Measurements from ENCODE around the gene CYP46A1.

Gene CYP46A1

DNA sequence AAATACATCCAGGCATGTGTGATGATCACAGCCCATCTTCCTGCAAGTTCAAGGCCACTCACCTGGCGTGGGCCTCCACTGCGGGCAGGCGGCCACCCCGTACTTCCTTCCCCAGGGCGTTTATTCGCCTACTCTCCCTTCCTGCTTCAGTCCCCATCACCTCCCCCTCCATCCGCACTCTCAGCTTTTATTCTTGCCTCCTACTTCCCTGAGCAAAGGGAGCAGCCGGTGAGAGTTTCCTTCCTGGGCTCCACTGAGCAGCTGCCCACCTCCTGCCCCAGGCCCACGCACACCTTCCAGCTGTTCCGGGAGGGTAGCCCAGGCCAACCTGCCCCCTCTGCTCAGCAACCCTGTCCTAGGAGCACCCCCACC, 4.1 kb downstream of the CYP46A1 start:
- DNase-seq (ENCODE audit: low read depth) = no peak

- no peak for DNase-seq (ENCODE audit: low read depth)
Observed at GRCh38 chr14:99688629-99689028, 4.5 kb downstream of the CYP46A1 start.

DNA sequence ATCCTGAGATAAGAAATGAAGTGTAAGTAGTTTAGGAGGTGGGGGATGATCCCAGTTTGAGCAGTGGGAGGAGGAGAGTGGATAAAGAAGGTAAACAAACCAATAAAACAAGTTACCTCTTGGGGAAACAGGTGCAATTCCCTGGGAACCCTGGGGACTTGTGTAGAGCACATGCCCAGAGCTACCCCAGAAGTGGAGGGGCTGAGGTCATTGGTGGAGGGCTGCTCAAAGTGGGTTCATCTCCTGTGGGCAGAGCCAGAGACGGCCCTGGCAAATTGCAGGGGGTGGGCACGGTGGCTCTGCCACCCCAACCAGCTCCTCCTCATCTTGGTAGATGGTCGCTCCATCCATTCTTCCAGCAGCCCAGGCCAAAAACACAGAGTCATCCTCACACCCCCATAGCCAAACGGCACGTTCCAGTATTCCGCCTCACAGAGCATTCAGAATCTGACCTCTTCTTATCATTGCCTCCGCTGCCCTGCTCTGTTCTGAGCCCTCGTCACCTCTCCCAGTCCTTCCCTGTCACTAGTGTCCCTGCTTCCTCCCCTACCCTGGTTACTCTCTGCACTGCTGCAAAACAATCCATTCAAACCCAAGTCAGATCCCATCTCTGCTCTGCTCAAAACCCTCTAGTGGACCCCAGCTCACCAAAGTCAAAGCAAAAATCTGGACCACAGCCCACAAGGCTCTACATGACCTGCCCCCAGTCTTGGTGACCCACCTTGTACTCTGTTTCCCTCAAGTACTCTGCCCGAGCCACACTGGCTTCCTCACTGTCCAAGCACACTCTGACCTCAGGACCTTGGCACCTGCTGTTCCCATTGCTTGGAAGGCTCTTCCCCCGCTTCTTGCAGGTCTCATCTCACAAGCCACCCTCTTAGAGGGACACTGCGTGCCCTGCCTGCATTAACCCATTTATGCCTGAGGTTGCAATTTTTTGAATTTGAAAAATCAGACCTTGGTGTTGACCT, 5.5 kb downstream of the CYP46A1 start:
- no peak for DNase-seq (ENCODE audit: low read depth)

DNA sequence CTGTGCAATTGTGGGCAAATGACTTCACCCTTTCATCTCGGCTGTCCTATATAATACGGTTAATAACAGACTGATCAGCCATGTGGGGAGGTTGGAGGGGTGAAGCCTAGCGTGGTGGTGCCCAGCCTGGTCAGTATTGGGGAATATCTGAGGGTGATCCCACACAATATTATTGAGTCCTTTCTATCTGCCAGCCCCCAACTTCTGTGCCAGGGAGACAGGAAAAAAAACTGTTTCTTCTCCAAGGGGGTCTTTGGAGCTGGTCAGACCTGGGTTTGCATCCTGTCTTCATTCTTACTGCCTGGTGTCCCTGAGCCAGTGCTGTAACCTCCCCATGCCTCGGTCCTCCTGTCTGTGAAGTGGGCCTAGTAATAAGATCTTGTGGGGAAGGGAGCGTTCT, 6.5 kb downstream of the CYP46A1 start:
- DNase-seq (ENCODE audit: low read depth) = no peak

- DNase-seq (ENCODE audit: low read depth) = no peak
Observed at GRCh38 chr14:99691111-99691885, 7.2 kb downstream of the CYP46A1 start.

DNA sequence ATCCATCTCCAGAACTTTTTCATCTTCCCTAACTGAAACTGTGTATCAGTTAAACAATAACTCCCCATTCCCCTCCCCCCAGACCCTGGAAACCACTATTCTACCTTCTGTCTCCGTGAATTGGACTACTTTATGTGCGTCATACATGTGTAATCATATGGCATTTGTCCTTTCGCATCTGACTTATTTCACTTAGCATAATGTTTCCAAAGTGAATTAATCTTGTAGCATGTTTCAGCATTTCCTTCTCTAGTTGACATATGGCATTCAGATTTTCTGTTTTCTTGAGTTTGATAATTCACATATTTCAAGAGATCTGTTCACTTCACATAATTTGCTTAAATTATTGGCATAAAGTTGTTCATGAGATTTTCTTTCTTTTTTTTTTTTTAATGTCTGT, 9.8 kb downstream of the CYP46A1 start:
- DNase-seq (ENCODE audit: low read depth) = no peak

GRCh38 chr14:99696929-99697328, 12.8 kb downstream of the CYP46A1 start:
- DNase-seq (ENCODE audit: low read depth) = no peak

- no peak for DNase-seq (ENCODE audit: low read depth)
Observed at GRCh38 chr14:99698236-99698635, 14.1 kb downstream of the CYP46A1 start.

DNA sequence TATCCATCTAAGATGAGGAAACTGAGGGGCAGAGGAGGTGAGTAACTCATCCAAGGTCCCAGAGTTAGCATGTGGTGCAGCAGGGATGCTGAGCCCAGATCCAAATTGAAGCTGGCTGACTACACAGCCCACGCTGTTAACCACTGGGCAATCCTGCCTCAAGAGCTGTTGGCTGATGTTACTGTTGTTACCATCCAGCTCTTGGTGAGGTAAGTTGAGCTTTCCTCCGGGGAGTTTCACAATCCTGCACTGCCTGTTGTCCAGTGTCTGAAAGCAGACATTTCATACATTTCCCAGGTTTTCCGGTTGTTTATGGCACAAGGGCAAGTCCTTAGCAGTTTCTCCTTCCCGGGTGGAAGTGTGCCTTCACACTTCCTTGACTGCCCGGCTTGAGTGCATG, 14.5 kb downstream of the CYP46A1 start:
- DNase-seq (ENCODE audit: low read depth) = no peak

- no peak for DNase-seq (ENCODE audit: low read depth)
Observed at GRCh38 chr14:99699085-99699760, 15.1 kb downstream of the CYP46A1 start.

DNA sequence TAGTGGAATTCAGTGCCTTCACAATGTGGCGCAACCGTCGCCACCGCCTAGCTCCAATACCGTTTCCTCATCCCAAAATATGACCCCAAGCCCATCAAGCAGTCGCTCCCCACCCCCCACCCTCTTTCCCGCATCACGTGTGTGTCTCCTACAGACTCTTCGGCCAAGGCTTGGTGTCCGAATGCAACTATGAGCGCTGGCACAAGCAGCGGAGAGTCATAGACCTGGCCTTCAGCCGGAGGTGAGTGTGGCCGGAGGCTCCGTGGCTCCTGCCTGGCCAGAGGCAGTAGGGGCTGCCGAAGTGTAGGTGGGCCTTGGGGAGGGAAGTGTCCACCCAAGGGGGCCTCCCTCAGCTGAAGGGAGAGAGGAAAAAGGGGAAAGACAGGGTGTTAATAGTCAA, 15.8 kb downstream of the CYP46A1 start:
- DNase-seq (ENCODE audit: low read depth) = no peak

- no peak for DNase-seq (ENCODE audit: low read depth)
Observed at GRCh38 chr14:99700379-99700778, 16.3 kb downstream of the CYP46A1 start.

DNA sequence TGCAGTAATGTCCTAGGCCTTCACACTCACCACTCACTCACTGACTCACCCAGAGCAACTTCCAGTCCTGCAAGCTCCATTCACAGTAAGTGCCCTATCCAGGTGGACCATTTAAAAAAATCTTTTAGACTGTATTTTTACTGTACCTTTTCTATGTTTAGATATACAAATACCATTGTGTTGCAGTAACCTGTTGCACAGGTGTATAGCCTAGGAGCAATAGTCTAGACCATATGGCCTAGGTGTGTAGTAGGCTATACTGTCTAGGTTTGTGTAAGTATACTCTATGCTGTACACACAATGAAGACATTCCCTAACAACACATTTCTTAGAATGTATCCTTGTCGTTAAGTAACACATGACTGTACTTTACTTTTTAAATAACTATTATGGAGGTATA, 17.2 kb downstream of the CYP46A1 start:
- DNase-seq (ENCODE audit: low read depth) = no peak

- DNase-seq (ENCODE audit: low read depth) = no peak
Observed at GRCh38 chr14:99702115-99702514, 18.0 kb downstream of the CYP46A1 start.

GRCh38 chr14:99703381-99703780, 19.3 kb downstream of the CYP46A1 start:
- no peak for DNase-seq (ENCODE audit: low read depth)

DNA sequence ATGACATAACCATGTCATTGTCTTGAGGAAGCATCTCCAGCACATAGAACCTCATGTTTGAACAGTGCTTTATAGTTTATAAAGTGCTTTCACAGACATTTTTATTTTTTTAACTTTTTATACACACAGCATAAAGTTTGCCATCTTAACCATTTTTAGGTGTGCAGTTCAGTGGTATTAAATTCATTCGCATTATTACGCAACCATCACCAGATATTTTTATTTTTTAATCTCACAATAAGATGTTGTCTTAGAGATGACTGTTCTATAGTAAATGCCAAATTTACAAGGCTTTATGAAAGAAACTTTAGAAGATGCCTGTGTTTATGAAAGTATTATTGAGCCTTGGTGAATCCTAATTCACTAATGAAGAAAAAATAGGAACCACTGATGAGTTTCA, 19.9 kb downstream of the CYP46A1 start:
- no peak for DNase-seq (ENCODE audit: low read depth)

- DNase-seq (ENCODE audit: low read depth) = no peak
Observed at GRCh38 chr14:99706107-99706900, 22.2 kb downstream of the CYP46A1 start.

- no peak for DNase-seq (ENCODE audit: low read depth)
Observed at GRCh38 chr14:99707420-99707819, 23.3 kb downstream of the CYP46A1 start.

DNA sequence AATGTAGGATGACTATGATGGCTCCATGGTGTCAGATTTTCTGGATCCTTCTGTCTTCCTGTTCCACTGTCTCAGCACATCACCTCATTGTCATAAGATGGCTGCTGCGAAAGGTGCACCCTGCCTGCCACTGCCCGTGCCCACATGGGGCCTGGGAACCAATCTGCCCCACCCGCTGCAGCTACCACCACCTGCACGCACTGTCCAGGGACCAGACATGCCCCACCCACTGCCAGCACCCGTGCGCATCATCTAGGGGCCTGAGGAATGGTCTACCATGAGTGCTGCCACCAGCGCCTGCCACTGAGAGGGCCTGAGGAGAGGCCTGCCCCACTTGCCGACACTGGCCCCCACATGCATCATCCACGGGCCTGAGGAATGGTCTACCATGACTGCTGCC, 23.8 kb downstream of the CYP46A1 start:
- no peak for DNase-seq (ENCODE audit: low read depth)

GRCh38 chr14:99708449-99708848, 24.4 kb downstream of the CYP46A1 start:
- DNase-seq (ENCODE audit: low read depth) = no peak

GRCh38 chr14:99713972-99714371, 29.9 kb downstream of the CYP46A1 start:
- no peak for DNase-seq (ENCODE audit: low read depth)
